H1 (cell line): ENCODE data around the gene PRKCH.

Experiments
- HDAC2 ChIP-seq, 2 experiments: fragments of 300-600 bp in 1 of 2; sonication (generic) in 1 of 2; IDR thresholded peaks; 2 replicates each; pipeline ENCODE4 v1.6.1; 2011 to 2012; ENCODE audit warnings: low read depth in 2 of 2, low read length in 2 of 2, mild to moderate bottlenecking in 2 of 2, moderate library complexity in 2 of 2, borderline replicate concordance in 1 of 2, inconsistent platforms in 1 of 2
- SP2 ChIP-seq: IDR thresholded peaks from 2 replicates; pipeline ENCODE4 v1.6.1; 2012; ENCODE audit warnings: mild to moderate bottlenecking, low read length, inconsistent platforms

GRCh38 chr14:61296719-61297502, 24.5 kb upstream of the PRKCH start:
- TF ChIP-seq SP2 = no peak
- no peak for TF ChIP-seq HDAC2 (IDR thresholded peaks at IDR 0.05; ENCODE audit: borderline replicate concordance in 1 of 2, low read depth in 2 of 2, low read length in 2 of 2)
